Glomerular visceral epithelial cell (primary cell): ENCODE data around the gene DOC2B.
"Not testable (repeated sequence)": the region's sequence is repeated elsewhere in the genome, so short reads cannot be mapped to it uniquely, and the experiment has no call there.

ENCODE experiments used
- DNase-seq: peaks from one replicate; pipeline ENCODE4 v3.0.0-alpha.2; 2016; ENCODE audit errors: extremely low spot score

The DOC2B gene

DNA sequence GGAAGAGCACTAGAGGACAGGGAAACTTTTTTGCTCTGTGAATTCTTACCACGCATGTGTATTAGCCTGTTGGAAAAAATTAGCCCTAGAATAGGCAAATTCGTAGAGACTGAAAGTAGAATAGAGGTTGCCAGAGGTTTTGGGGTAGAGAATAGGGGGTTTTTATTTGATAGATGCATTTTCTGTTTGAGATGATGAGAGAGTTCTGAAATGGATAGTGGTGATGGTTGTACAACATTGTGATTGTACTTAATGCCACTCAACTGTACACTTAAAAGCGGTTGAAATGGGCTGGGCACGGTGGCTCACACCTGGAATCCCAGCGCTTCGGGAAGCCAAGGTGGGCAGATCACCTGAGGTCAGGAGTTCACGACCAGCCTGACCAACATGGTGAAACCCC, 8.0 kb upstream of the DOC2B start:
- no peak for DNase-seq

DNA sequence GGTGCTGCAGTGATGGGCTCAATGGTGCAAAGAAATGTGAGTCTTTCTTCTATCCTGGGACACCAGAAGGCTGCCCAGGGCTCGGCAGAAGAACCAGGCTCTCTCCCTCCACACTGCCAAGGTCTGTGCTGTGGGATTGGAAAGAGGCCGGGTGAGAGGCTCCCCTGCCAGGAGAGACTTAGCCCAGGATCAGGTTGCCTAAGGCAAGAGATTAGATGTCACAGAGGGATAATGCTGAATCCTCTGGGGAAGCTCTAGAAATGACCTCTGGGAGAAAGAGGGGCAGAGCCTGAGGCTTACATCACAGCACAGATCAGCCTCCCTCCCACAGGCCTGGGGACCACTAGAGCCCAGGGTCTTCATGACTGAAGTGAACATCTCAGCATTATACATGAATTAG, 5.7 kb upstream of the DOC2B start:
- DNase-seq: no peak

DNA sequence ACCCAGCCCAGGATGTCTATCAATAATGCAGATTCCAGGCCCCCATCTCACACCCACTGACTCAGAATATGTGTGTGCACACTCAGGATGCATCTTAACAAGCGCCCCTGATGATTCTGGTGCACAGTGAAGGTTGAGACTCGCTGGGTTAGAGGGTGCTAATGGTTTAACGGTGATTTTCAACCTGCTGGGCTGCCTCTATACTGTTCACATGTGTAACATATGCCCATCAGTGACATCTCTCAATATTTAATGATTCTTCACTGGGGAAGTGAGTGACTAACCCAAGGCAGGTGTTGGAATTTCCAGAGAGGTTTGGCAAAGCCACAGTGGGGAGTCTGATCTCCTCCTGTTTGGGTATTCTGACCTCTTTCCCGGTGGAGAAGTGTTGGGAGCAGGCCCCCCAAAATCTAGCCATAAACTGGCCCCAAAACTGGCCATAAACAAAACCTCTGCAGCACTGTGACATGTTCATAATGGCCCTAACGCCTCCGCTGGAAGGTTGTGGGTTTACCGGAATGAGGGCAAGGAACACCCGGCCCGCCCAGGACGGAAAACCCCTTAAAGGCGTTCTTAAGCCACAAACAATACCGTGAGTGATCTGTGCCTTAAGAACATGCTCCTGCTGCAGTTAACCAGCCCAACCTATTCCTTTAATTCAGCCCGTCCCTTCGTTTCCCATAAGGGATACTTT, 4.1 kb upstream of the DOC2B start:
- DNase-seq: peak; percentile 43

DNA sequence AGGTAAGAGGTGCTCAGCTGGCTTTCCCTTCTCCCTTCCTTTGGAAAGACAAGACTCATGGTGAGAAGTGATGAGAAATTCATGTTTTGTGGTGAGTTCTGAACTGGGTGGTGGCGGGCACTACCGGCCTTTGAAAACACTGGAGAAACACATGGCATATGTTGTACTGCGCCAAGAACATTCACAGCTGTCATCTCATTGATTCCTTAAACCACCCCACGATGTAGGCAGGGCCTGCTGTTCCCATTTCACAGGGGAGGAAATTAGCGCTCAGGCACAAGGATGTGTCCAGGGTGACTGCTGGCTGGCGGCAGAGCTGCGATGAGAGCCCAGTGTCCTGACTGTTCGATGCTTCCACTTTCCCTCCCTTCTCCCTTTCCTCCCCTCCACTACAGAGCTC, 1.6 kb upstream of the DOC2B start:
- no peak for DNase-seq

DNA sequence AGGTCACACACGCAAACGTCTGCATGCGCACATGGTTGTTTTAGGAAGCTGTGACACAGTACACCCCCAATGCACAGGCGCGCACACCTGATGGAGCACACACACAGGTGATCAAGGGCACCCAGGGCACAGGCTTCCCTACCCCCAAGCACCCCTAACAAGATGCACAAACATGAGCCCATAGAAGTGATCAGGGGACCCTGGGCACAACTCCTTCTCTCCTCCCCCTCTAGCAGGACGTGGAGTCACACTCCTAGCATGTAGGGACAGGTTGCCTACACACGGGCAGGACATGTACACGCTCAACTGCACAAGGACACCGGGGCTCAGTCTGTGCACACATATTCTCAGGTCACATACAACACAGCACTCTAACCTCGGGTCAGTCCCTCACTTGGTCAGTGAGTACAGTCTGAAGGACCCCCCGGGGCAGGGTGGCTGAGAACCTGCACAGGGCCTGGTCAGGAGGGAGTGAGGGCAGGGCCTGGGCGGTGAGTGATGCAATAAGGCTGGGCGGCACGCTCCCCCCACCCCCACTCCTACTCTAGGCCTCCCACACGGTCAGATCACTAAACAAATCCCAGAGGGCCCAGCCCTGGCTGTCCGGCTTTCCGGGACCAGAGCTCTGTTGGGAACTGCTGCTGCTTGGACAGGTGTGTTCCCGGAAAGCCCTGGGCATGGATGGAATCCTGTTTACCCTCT, 751 bp upstream of the DOC2B start:
- no peak for DNase-seq

DNA sequence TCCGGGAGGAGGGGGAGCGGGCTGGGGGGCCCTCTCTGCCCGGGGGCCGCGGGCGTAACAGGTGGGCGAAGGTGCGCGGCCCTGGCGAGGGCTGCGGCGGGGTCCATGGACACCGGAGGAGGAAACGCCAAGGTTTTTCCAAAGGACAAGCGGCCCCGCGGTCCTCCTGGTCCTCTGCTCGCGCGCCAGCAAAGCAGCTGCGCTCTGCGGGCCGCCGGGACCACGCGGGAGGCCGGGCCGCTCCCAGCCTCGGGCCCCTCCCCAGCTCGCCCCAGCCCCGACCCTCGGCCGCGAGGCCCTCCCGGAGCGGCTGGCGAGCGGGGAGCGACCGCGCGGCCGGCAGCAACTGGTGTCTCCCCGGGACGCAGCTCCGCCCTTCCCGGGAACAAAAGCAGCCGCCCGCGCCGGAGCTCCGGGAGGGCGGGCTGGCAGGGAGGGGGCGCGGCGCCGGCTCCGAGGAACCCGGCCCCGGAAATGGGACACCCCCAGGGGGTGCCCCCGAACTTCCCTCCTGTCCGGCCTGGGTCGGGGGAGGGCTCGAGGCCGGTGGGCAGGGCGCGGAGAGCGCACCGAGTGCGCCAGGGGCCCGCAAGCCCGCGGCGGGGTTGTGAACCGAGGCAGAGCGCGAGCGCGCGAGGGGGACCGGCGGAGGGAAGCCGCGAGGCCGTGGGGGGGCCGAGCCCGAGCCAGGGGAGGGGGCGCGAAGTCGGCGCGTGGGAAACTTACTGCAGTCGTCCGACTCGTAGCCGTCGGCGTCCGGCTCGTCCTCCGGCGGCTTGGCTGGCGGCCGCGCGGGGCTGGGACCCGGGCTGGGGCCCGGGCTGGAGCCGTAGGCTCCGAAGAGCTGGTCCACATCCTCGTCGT, 837 bp downstream of the DOC2B start:
- no peak for DNase-seq

DNA sequence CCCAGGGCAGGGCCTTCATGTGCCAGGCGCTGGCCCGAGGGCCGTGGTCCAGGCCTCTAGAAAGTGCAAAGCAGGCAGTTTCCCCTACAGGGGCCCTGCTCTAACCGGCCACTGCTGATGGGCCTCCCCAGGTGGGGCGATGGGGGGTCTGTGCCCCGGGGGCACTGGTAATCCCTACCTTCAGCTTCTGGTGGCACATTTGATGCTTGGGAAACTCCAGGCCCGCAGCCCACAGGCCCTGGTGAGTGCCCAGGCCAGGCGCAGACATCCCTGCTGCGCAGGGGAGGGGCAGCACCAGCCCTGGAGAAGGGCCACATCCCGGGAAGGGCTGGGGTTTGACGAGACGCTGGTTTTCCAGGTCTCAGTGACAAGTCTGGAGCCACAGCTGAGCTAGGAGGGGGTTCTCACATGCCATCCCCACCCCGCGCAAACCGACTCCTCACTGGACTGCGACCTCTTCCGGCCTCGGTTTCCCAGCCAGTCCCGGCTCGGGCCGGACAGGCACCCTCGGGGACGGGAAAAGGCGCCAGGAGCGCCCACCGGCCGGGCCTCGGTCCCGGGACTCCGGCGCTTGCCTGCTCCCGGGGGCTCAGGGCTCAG, 1.6 kb downstream of the DOC2B start:
- no peak for DNase-seq

DNA sequence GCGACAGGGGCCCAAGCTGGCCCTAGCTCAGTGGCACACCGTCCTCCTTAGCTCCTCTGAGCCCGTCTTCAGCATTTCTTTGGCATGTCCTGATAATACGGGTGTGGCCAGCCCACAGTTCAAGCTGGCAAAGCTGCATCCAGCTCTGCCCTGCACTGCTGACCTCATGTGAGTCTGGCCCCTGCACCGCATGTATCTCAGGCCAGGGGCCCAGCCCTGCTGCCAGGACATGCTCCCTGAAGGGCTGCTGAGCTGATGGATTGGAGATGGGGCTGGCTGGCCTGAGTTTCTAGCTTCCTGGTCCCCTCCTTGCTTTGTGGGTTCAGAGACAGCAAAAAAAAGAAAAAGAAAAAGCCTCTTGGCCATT, 2.4 kb downstream of the DOC2B start:
- DNase-seq: no peak

DNA sequence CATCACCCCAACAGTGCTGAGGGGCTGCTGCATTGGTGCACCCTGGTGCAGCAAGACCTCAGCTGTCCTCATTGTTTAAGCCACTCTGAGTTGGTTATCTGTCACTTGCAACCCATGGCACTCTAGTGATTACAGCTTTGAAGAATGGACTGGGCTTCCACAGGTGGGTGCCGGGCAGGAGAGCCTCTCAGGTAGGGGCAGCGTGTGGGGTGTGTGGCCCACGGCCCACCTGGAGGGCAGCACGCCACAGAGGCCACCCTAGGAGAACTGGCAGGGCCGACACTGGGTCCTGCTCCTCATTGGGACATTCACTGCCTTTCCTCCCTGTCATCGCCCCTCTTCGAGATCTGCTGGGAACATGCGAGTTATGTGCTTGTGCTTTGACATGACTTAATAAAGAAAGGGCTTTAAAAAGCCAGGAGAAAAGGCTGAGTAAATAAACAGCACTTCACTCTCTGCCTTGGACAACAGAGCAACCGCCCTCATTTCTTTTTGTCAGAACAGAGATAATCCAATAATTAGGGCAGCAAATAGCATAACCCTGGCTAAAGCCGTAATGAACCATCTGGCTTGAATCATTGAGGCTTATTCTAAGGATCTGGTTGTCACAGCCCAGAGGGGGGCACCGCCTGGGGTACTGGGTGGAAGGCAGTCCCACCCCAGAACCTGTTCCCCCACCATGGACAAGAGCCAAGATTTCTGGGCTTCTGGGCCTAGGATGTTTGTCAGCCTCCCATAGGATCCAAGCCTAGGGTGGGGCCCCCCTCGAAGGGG, 3.0 kb downstream of the DOC2B start:
- no peak for DNase-seq

DNA sequence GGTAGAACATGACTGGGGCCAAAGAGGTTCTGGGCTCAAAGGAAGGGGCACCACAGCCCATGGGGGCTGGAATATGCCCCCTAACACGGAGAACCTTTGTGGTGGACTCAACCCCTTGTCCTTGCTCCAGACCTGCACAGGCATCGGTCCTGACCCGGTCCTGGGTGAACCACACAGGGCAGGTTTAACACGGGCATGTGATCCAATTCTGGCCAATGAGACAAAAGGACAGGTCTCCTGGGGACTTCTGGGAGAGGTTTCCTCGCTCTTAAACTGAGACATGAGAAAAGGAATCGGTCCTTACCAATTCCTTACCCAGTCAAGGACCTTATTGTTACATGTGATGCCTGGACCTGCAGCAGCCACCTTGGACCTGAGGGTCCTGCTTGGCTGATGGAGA, 3.7 kb downstream of the DOC2B start:
- DNase-seq: no peak

DNA sequence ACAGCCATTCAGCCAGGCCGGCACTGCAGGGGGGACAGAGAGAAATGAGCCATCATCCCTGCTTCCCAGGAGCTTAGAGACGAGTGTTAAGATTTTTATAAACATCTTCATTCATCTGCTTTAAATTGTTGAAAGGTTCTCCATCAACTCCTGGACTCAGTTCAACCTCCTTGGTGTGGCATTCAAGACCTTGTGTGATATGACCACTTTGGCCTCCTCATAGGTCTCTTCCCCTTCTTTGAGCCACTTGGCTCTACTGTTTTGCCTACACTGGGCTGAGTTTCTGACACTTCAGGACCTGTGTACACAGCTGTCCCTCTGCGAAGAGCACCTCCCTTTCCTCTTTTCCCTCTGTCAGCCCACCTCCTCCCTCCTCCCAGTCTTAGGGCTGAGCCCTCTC, 4.3 kb downstream of the DOC2B start:
- DNase-seq: no peak

DNA sequence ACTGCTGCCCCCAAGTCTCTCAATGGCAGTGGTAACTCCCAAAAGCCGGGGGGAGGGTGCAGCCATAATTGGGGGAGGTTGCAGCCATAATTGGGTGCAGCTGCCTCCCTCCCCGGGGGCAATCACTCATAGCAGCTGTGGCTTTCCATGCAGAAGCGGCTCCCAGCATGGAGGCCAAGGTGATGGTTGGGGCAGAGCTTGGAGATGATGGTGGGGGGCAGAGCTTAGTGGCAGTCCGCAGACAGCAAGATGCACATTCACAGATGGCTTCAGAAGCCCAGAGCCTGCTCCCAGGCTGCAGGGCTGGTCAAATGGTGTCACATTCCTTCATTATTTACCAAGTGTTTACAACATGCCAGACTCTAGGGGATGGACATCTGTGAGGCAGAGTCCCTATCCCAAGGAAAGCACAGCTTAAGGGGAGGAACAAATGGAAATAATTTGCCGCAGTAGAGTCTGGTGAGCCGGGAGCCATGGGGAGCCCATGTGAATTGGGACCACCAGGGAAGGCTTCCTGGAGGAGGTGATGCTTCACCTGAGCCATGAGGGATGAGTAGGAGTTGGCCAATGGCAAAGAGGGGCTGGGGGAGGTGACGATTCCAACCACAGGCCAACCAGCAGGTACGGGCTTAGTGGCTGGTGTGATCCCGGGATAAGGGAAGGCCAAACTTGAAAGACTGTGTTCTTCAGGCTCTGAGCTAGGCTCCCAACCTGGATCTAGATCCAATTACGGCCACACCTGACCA, 8.1 kb downstream of the DOC2B start:
- no peak for DNase-seq

DNA sequence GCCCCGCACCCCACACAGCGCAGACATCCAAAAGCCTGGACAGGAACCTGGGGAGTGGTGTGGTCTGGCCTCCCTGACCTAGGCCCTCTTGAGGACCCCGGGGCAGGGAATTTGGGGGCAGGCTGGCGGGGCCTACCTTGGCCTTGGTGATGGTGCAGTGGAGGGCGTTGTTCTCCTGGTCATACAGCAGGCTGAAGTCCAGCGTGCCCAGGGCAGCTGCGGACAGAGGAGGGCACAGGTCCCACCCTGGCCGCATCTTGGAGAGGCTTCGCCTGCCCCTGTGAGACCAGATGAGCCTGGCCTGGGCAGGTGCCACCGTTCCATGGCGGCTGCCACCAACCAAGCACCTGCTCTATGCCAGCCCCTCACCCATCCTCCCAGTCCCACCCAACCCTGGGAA, 9.0 kb downstream of the DOC2B start:
- no peak for DNase-seq

DNA sequence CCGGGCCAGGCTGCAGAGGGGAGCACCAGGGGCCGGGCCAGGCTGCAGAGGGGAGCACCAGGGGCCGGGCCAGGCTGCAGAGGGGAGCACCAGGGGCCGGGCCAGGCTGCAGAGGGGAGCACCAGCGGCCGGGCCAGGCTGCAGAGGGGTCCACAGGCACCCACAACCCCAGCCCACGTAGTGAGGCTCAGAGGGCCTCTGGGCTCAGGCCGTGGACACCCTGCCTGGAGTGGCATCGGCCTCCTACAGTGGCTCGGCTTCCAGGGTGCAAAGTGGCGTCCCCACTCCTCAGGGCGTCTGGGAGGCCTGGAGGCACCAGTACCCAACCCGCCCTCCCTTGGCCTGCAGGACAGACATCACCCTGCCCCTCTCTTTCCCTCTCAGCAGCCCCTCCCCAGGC, 9.6 kb downstream of the DOC2B start:
- no peak for DNase-seq

DNA sequence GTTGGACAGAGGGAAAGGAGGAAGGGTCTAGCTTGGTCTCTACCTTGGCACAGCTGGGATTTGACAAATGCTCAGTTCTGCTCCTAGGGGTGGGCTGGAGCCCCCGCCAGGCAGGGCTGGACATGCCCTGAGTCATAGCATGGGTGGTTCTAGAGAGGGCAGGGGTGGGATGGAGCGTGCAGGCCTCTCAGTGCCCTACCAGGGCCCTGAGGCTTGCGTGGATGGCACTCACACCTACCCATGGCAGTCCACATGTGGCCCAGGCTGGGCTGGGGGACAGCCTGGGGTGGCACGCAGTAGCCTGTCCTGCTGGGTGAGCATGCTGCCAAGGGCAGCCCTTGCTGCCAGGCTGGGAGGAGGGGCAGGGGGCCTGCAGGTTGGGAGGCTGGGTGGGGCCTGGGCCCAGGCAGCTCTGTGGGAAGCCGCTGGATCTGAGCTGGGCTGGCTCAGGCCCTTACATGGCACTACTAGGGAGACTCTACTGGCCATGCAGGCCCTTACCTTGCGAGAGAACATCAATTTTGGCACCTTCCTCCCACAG, 11.2 kb downstream of the DOC2B start:
- DNase-seq: no peak

DNA sequence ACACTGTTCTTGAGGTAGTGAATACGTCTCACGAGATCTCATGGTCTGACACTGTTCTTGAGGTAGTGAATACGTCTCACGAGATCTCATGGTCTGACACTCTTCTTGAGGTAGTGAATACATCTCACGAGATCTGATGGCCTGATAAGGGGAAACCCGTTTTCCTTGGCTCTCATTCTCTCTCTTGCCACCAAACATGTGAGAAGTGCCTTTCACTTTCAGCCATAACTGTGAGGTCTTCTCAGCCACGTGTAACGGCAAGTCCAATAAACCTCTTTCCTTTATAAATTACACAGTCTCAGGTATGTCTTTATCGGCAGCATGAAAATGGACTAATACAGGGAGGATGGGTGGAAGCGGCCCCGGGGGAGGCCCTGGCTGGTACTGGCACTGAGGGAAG, 12.8 kb downstream of the DOC2B start:
- DNase-seq: not testable (repeated sequence)

DNA sequence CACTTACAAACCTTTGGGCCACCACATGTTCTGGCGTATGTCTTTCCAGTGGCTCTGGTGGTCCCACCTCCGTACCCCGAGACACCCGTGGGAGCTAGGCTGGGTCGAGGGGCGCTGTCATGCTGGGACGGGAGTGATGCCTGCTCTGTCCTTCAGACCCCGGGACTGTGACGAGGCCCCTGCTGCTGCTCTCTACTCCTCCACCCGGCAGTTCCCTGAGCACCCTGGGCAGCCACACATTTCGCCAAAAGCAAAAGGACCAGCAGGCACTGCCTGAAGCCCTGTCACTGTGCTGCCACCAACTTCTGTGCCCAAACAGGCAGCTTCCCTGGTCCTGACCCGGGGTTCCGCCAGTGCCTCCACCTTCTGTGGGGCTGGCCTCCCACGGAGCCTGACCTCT, 15.5 kb downstream of the DOC2B start:
- no peak for DNase-seq

DNA sequence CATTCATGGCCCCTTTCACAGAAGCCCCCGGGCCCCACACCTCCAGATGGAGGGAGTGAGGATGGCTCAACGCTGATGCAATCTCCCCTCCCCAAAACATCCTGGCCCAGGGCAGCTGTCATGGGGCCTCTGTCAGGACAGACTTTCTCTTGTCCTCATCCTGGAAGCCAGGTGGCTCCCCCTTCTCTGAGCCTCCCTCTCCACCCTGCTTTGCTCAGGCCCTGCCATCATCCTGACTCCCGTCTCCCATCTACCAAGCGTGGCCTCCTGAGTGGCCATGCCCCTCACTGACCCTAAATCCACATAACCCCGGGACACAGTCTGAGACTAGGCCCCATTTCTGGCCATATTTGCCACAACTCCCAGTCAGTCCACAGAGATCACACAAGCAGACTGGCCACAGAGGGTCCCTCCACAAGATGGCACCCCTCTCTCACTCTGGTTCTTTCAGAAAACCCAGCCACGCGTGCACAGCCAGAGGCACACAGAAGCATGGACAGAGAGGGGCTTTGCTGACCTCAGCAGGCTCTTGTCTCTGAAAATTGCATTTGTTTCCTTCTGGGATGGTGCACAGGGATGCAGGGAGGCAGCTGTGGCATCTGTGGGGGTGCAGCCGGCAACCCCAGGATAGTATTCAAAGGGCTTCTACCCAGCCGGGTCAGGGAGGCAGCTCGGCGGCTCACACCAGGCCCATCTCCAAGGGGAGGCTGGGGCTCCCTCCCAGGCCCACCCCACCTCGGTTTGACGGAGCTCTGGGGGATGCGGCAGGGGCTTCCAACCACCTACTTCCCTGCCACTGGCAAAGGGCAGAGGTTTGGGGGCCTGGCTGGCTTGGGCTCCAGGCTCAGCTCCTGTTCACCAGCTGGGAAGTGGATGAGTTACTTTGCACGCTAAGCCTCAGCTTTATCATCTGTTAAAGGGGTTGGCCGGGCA, 16.9 kb downstream of the DOC2B start:
- DNase-seq: peak; percentile 55

DNA sequence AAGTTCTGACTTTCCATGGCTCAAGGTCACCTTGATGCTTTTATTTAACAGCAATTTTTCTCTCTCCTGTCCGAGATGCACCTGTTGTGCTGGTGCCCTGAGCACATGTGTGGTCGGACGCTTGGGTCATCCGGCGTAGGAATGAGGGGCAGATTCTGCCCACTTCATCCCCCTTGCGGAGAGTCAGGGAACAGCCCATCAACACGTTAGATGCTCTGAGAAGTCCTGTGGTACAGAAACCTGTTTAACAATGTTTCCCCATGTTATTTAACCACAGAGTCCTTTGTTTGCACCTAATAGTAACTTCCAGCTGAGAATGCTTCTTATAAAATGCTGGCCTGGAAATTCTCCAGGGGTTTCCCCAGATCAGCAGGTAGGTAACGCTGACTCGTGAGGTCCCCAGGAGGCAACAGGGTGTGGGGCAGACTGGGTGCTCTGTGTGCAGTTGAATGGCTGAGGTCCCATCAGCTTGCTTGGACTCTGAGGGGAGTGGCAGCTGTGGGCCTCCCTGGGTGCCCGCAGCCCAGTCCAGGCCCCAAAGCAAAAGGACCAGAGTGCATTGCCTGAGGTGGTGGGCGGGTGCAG, 17.8 kb downstream of the DOC2B start:
- no peak for DNase-seq
